Endothelial cell of umbilical vein (primary cell): ENCODE data around the gene MSANTD3.

ENCODE experiments used
- CTCF ChIP-seq, 2 donors: IDR thresholded peaks; 1 replicate in 1 of 2; 2 replicates in 1 of 2; pipeline ENCODE4 v1.5.1; 2011; ENCODE audit warnings: low read length in 2 of 2, mild to moderate bottlenecking in 2 of 2, moderate library complexity in 2 of 2, control low read depth in 1 of 2, inconsistent platforms in 1 of 2, low read depth in 1 of 2; ENCODE audit not compliant: insufficient read depth in 1 of 2; ENCODE audit errors: extremely low read depth in 1 of 2
- MAX ChIP-seq: IDR thresholded peaks from 2 replicates; pipeline ENCODE4 v1.6.1; 2011; ENCODE audit not compliant: insufficient read depth, insufficient read length
- POLR2A ChIP-seq: IDR thresholded peaks from 2 replicates; pipeline ENCODE4 v1.6.1; 2012; ENCODE audit warnings: low read depth, mild to moderate bottlenecking, control low read depth, low read length

- TF ChIP-seq CTCF (IDR thresholded peaks at IDR 0.05; ENCODE audit: extremely low read depth in 1 of 2, insufficient read depth in 1 of 2, low read depth in 1 of 2, low read length in 2 of 2) (no peak), POLR2A (no peak), MAX (no peak)
These were observed 38.8 kb downstream of the MSANTD3 start for GRCh38 chr9:100465761-100466160.
